GM18508 (cell line): ENCODE data around the gene MICAL2.

Experiments used
- ATAC-seq: cut with Tn5 transposase; IDR thresholded peaks from one replicate; pipeline ENCODE4 v1.9.1; 2021; ENCODE audit warnings: moderate number of reproducible peaks; ENCODE audit not compliant: insufficient read depth, unreplicated experiment

The MICAL2 gene

GRCh38 chr11:12237381-12237784, 127.0 kb downstream of the MICAL2 start:
- no peak for ATAC-seq

GRCh38 chr11:12238420-12238819, 128.0 kb downstream of the MICAL2 start:
- no peak for ATAC-seq

GRCh38 chr11:12239396-12239795, 129.0 kb downstream of the MICAL2 start:
- ATAC-seq, result no peak

DNA sequence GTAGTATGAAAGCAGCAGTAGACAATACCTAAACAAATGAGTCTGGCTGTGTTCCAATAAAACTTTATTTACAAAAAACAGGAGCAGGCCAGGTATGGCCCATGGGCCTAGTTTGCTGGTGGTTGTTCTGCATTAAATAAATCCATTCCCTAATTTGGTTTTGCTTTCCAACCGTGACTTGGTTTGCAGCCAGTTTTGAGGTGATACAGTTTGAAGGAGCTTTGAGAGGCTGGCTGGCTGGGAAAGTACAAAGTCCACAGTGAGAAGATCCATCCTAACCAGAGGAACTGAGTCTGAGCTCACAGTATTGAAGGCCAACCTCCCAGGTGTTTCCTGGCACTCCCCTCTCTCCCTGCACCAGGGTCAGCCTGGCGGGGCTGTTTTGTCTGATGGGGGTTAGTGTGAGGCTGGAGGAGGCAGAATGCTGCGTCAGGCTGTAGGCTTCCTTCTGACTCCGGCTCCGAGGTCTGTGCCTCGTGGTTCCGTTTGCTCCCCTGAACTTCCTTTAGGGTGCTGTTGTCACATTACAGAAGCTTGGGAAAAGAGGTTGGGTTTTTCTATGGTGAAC, 129.5 kb downstream of the MICAL2 start:
- no peak for ATAC-seq

DNA sequence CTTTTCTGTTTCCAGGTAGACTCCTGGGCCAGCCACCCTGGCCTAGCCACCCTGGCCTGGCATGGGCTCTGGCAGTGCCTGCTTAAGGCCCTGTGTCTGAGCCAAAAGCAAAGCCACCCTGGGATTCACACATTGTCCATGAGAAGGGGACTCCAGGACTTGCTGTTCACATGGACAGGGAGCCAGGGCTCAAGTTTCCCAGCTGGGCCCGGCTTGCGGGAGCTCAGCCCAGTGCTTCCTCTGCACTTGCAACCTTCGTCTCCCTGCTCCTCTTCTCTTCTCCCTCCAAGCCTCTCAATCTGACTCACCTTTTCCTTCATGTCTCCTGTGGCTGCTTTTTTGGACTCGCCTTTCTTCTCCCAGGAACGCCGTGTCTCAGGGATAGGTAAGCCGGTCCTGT, 130.3 kb downstream of the MICAL2 start:
- ATAC-seq, result no peak

DNA sequence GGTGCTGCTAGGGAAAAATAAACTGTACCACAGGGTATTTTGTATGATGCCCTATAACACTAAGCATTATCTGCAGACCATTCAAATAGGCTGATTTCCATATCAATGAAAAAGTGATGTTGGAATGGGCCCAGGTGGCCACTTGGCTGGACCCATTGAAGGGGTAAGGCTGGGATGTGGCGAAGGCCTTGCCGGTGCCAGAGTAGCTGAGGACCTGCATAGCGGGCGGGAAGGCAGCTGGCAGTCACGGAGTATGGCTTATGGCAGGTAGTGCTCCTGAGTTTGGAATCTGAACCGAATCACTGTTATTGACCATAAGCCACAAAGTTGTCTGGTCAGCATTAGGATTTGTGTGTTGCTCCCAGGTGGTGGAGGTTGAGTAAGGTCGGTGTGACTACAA, 131.0 kb downstream of the MICAL2 start:
- ATAC-seq, result no peak

DNA sequence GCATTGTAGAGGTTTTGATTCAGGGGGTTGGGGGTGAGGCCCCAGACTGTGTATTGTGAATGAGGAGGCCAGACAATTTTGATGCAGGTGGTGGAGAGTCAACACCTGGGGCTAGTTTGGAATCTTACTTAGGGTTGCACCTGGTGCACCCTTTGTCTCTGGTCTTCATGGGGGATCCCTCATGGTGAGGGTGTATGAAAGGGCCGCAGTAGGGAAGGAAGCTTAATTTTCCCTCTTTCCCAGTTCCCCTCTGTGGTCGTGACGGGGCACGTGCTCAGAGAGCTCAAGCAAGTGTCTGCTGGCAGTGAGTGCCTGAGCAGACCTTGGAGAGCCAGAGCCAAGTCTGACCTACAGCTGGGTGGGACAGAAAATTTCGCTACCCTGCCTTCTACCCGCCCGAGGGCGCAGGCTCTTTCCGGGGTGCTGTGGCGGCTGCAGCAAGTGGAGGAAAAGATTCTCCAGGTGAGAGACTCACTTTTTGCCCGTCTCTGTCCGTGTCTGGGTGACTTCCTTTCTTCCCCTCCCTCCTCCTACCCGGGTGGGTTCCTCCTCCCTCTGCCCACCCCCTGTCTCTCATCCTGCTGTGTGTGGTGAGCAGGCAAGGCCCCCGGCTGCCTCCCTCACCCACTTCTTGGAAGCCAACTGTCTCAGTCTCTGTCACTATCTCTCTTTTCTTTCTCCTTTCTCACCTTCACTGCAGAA, 131.7 kb downstream of the MICAL2 start:
- no peak for ATAC-seq

DNA sequence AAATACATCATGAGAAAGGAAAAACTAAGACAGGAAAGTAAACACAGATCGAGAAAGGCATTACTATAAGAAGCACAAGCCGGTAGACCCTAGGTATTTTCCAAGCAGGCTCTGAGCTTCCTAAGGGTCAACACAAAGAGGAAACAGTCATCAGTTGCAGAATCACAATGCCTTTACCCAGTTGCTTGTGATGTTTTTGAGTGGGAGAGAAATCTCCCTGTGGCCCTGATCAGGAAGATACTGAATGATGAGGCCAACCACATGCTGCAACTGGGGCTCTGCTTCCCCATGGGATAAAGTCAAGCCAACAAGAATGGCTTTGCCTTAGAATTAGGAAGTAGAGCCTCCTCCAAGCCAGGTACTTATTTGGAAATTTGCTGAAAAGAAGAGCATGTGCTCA, 132.6 kb downstream of the MICAL2 start:
- ATAC-seq, result no peak

GRCh38 chr11:12243486-12243885, 133.1 kb downstream of the MICAL2 start:
- ATAC-seq, result no peak

DNA sequence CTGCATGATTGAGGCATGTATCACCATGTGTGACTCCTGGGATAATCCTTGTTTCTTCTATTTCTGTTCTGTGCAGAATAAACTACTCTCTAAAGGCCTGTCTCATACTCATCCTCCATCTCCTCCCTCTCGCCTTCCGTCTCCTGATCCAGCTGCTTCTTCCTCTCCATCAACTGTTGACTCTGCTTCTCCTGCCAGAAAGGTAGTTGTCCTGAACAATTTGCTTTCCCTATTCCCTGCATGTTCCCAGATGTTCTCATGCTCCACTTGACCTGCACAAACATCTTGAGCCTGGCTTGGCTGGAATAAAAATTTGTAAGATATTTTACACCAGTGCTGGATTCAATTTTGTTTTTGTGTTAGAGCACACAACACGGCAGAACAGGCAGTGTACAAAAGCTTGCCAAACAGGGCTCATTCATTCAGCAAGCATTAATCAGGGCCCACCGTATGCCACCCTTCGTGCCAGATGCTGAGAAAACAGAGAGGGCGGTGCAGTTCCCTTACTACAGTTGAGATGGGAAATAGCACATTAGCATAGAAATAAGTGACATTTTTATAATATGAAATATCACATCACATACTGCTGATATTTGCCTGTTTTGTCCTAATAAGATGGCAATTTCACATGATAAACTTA, 133.6 kb downstream of the MICAL2 start:
- ATAC-seq, result no peak

- no peak for ATAC-seq
Measured at GRCh38 chr11:12245091-12245490, 134.7 kb downstream of the MICAL2 start.

DNA sequence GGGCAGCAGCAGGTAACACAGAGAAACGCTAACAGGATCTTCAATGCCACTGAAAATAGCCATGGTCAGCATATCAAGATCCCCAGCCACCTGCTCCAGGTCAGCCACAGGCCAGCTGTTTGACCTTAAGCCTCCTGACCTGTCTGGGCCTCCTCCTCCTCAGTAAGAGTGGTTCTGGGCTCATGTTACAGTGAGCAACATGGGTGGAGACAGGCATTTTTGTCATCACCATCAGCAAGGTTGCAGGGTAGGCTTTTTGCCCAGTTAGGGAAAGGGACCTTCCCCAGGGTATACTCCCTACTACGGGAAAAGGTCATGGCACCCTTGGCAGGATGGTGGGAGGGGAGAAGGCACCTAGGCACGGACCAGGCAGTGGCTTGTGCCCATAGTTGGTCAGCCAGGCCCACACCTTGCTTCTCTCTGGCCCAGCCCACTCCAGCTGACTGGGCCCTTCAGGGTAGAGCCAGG, 135.2 kb downstream of the MICAL2 start:
- ATAC-seq, result no peak

DNA sequence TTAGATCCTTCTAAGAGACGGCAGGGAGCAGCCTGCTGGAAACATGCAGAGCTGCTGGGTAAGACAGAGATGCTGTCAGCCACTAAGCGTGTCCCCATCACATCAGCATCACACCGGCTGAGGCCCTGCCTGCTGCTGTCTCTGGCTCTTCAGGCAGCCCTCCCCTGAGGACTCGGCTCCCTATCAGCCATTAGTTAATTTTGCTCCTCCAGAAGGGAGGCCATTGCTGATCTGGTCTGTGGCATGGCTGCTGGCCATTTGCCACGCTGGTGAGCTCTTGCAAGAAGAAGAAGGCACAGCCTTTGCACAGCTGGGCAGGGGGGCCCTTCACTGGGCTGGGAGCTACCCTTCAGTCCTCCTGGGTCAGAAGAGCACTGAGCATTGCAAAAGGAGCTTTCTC, 135.8 kb downstream of the MICAL2 start:
- no peak for ATAC-seq

DNA sequence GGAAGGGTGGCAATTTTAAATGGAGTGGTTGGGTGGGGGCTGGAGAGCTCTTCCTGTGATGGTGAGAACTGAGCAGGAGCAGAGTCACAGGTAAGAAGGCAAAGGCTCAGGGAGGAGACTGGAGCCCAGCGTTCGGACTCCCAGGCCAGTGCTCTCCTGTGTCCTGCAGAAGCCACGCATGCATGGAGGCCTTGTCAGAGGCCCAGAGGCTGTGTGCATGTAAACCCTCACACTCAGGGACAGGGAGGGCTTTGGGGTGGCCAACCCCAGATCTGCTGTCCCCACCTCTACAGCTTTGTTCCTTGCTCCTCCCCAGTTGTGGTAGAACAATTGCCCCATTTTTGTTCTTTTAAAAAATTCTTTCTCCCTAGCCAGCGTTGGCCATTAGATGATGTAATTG, 136.6 kb downstream of the MICAL2 start:
- ATAC-seq, result no peak

GRCh38 chr11:12247543-12248254, 137.3 kb downstream of the MICAL2 start:
- ATAC-seq, result no peak

GRCh38 chr11:12248330-12248729, 137.9 kb downstream of the MICAL2 start:
- no peak for ATAC-seq

- no peak for ATAC-seq
Measured at GRCh38 chr11:12249590-12250260, 139.3 kb downstream of the MICAL2 start.

- no peak for ATAC-seq
Measured at GRCh38 chr11:12251666-12252560, 141.5 kb downstream of the MICAL2 start.

DNA sequence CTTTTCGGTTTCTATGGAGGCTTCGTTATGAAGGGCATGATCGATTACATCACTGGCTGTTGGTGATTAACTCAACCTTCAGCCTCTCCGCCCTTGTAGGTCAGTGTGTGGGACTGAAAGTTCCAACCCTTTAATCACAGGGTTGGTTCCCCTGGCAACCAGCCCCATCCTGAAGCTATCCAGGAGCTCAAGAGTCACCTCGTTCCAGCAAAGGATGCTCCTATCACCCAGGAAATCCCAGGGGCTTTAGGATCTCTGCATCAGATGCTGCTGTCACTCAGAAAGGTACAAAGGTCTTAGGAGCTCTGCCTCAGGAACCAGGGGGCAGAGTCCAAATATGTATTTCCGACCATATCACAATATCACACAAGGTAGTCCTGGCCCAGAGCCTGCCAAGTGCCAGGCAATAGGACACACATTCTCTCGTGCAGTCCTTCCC, 143.5 kb downstream of the MICAL2 start:
- no peak for ATAC-seq

- no peak for ATAC-seq
Measured at GRCh38 chr11:12258451-12258850, 148.1 kb downstream of the MICAL2 start.
